ENCODE results near the gene MAP3K21. TPM values are rescaled to one million over a fixed set of nuclear protein-coding genes. Genes with fewer than 3 reads are reported as not detected.

The MAP3K21 gene
- total and polyA plus RNA-seq, 2 of the 8 experiments (the other 6 are each of a cell fraction or from before 2014, with no cell fraction given) = 21.2 to 21.8 TPM

- whole genome bisulfite sequencing, 2 experiments (ENCODE audit: extremely low coverage in 1 of 2, insufficient coverage in 1 of 2, insufficient read length in 1 of 2, insufficient replicate concordance in 2 of 2, low coverage in 1 of 2, low lambda C conversion rate in 2 of 2, missing lambda C conversion rate in 1 of 2) = 96% methylated on average over 1 of the region's 1 CpG; no CpG with 5 or more reads in 1 of the 2 experiments
- Histone ChIP-seq H3K79me1 (ENCODE audit: low read depth, low read length) (no peaks in the 10 kb centered on the region), H4K91ac (replicated peaks; ENCODE audit: insufficient read length, low read length) (no peak overlapping the region), H3K4me1 (replicated peaks in 1 of 4; ENCODE audit: control insufficient read depth in 3 of 4, insufficient read depth in 4 of 4, low read length in 3 of 4) (peaks cover 0 to 10% (median 5%) of the 10 kb centered on the region in 4 experiments; a peak in 6 of 7 replicates), H3K23me2 (ENCODE audit: low read depth, low read length) (peaks cover 2% of the 10 kb centered on the region; the same call in 1 of the 2 replicates), H2BK5ac (ENCODE audit: low read depth, low read length) (no peak overlapping the region), H3K79me2 (ENCODE audit: control insufficient read depth in 1 of 2, insufficient read depth in 2 of 2, low read length in 2 of 2) (no peaks in the 10 kb centered on the region), H2AFZ (ENCODE audit: low read length) (no peak overlapping the region), H2BK120ac (replicated peaks; ENCODE audit: low read depth, low read length) (no peak overlapping the region), H3K56ac (replicated peaks; ENCODE audit: insufficient read length, low read depth, low read length) (no peak overlapping the region), H3K14ac (ENCODE audit: insufficient read length) (no peak overlapping the region), H3K9ac (replicated peaks in 1 of 4; ENCODE audit: extremely low read depth in 1 of 4, low read depth in 3 of 4, low read length in 3 of 4) (no peak overlapping the region), H2BK15ac (ENCODE audit: low read length) (no peak overlapping the region), H3K27me3 (replicated peaks in 1 of 4; ENCODE audit: control insufficient read depth in 3 of 4, extremely low read depth in 1 of 4, insufficient read depth in 3 of 4, low read length in 3 of 4) (no peaks in the 10 kb centered on the region), H4K5ac (ENCODE audit: insufficient read length, low read depth, low read length) (no peak overlapping the region), H3K4ac (replicated peaks; ENCODE audit: insufficient read length, low read depth, low read length) (no peak overlapping the region), H3K18ac (ENCODE audit: extremely low read depth, low read length) (no peak overlapping the region), H2AK5ac (ENCODE audit: low read depth, low read length) (no peak overlapping the region), H4K20me1 (replicated peaks in 1 of 2; ENCODE audit: control insufficient read depth in 1 of 2, insufficient read depth in 2 of 2, low read length in 2 of 2) (no peaks in the 10 kb centered on the region), H3K27ac (ENCODE audit: low read depth, low read length) (no peak overlapping the region), H4K8ac (ENCODE audit: extremely low read depth, insufficient read depth, low read length) (no peak overlapping the region), H3K36me3 (ENCODE audit: control insufficient read depth in 2 of 4, insufficient read depth in 4 of 4, low read length in 3 of 4) (peaks cover 0 to 4% (median under 1%) of the 10 kb centered on the region in 4 experiments; a peak in 3 of 8 replicates), H3K23ac (ENCODE audit: insufficient read length) (no peak overlapping the region), H2BK20ac (ENCODE audit: low read length) (no peak overlapping the region), H3K9me3 (ENCODE audit: insufficient read depth in 2 of 2, low read depth in 1 of 2, low read length in 1 of 2) (no peaks in the 10 kb centered on the region), H3K4me2 (ENCODE audit: insufficient read depth in 1 of 2, low read depth in 2 of 2, low read length in 2 of 2) (no peak overlapping the region), H2BK12ac (ENCODE audit: low read depth, low read length) (no peak overlapping the region), H3K4me3 (ENCODE audit: extremely low read depth in 1 of 4, insufficient read depth in 2 of 4, low read depth in 3 of 4, low read length in 4 of 4) (no peak overlapping the region)
- no peak for FAIRE-seq
- DNase-seq (ENCODE audit: low read depth in 1 of 2, low spot score in 2 of 2) = no peak
- POLR2A ChIA-PET (ENCODE audit: partially characterized antibody) = no interaction called here
- CTCF ChIA-PET (ENCODE audit: partially characterized antibody) = interaction anchor here (0.6 to 3.3 kb wide), 8 partner anchors 11 to 703 kb away, joined by 3 to 20 read pairs (median 6); no protein-coding TSS in a partner anchor
- TF ChIP-seq KDM4A (IDR thresholded peaks at IDR 0.05; ENCODE audit: low read depth, low read length, severe bottlenecking) (no peak), NANOG (IDR thresholded peaks at IDR 0.05; ENCODE audit: insufficient read depth, low read depth, low read length, poor library complexity, severe bottlenecking) (no peak), RAD21 (IDR thresholded peaks at IDR 0.05 in 1 of 2, conservative IDR thresholded peaks at IDR 0.05 in 1 of 2; ENCODE audit: low read depth in 2 of 2, low read length in 2 of 2) (no peak), HDAC6 (IDR thresholded peaks at IDR 0.05; ENCODE audit: low read depth, low read length) (no peak), SIRT6 (IDR thresholded peaks at IDR 0.05; ENCODE audit: low read length) (no peak), RXRA (IDR thresholded peaks at IDR 0.05; ENCODE audit: insufficient read depth, low read depth, low read length) (no peak), POU5F1 (IDR thresholded peaks at IDR 0.05; ENCODE audit: low read depth, low read length) (no peak)
Measured at GRCh38 chr1:233362743-233363142, 35.2 kb downstream of the MAP3K21 start.

Data from H1 (cell line).